ENCODE data around the gene PLEK. TPM values are rescaled to one million over a fixed set of nuclear protein-coding genes. Genes with fewer than 3 reads are reported as not detected.
A peak's percentile ranks its signal among the peaks of the same experiment; 100 is the strongest.

PLEK gene
- total RNA-seq, 1 donor = under 0.01 TPM

GRCh38 chr2:68362749-68363148 is 2.3 kb upstream of the PLEK start:
- no peak for TF ChIP-seq CTCF (IDR thresholded peaks at IDR 0.05; ENCODE audit: insufficient read depth, low read length)
- no peak for DNase-seq (ENCODE audit: low read depth)

GRCh38 chr2:68363721-68364120 is 1.4 kb upstream of the PLEK start:
- no peak overlapping the region for H3K4me3 ChIP-seq (ENCODE audit: low read depth, low read length)
- no peak for DNase-seq (ENCODE audit: low read depth)
- no peak for TF ChIP-seq CTCF (IDR thresholded peaks at IDR 0.05; ENCODE audit: insufficient read depth, low read length)

More at GRCh38 chr2:68362749-68363148, 2.3 kb upstream of the PLEK start:
- no peak overlapping the region for H3K4me3 ChIP-seq (ENCODE audit: low read depth, low read length)

GRCh38 chr2:68366083-68366560 is 1.0 kb downstream of the PLEK start:
- no peak for DNase-seq (ENCODE audit: low read depth)
- no peak overlapping the region for H3K4me3 ChIP-seq (ENCODE audit: low read depth, low read length)
- no peak for TF ChIP-seq CTCF (IDR thresholded peaks at IDR 0.05; ENCODE audit: insufficient read depth, low read length)

GRCh38 chr2:68367953-68368653 is 3.0 kb downstream of the PLEK start:
- no peak overlapping the region for H3K4me3 ChIP-seq (ENCODE audit: low read depth, low read length)
- DNase-seq (ENCODE audit: low read depth) = peak; percentile 3
- no peak for TF ChIP-seq CTCF (IDR thresholded peaks at IDR 0.05; ENCODE audit: insufficient read depth, low read length)

GRCh38 chr2:68368654-68369336 is 3.7 kb downstream of the PLEK start:
- no peak overlapping the region for H3K4me3 ChIP-seq (ENCODE audit: low read depth, low read length)
- TF ChIP-seq CTCF (IDR thresholded peaks at IDR 0.05; ENCODE audit: insufficient read depth, low read length) = no peak
- DNase-seq (ENCODE audit: low read depth) = peak; percentile 77

- no peak for TF ChIP-seq CTCF (IDR thresholded peaks at IDR 0.05; ENCODE audit: insufficient read depth, low read length)
- no peak for DNase-seq (ENCODE audit: low read depth)
These were observed 4.3 kb downstream of the PLEK start for GRCh38 chr2:68369337-68369734.

More at GRCh38 chr2:68369337-68369734, 4.3 kb downstream of the PLEK start:
- no peak overlapping the region for H3K4me3 ChIP-seq (ENCODE audit: low read depth, low read length)

Data from fibroblast of the aortic adventitia (primary cell).